OCI-LY1 (cell line): ENCODE results near the gene TXNRD2.

Source experiments
- CTCF ChIP-seq: fragments of 200-600 bp; sonication (generic), shearing (Covaris generic); IDR thresholded peaks from 2 replicates; pipeline ENCODE4 v1.5.1; 2017; ENCODE audit warnings: mild to moderate bottlenecking, antibody characterized with exemption, low read length, moderate library complexity, mixed read lengths
- EZH2 ChIP-seq: fragments of 200-600 bp; sonication (generic), shearing (Covaris generic); IDR thresholded peaks from 2 replicates; pipeline ENCODE4 v1.8.0; 2017; ENCODE audit warnings: borderline replicate concordance, mixed run types, mild to moderate bottlenecking, antibody characterized with exemption, low read length, moderate library complexity, mixed read lengths

- TF ChIP-seq CTCF (no peak), EZH2 (no peak)
Observed at GRCh38 chr22:19930551-19931486, 10.8 kb downstream of the TXNRD2 start.
